ENCODE results near the gene DENND5B.

DNA sequence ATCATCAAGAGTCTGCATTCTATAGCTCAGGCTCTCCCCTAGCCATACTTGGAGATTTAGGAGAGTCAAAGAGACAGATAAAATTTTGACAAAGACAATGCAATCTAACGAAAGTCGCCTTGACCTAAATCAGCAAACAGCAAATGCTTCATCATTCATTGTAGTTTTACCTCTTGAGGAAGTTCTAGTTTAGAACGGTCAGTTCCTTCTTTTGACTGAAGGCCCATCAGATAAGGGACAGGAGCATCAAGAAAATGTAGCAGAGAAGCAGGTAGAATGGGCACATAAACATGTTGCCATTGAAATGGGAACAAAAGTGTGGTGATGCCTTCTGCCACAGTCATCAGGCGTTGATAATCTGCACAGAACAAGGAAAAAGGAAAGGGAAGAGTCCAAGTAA is 130.9 kb downstream of the DENND5B start:
- TF ChIP-seq POLR2A (IDR thresholded peaks at IDR 0.05) = no peak
- TF ChIP-seq, protein P1, sequence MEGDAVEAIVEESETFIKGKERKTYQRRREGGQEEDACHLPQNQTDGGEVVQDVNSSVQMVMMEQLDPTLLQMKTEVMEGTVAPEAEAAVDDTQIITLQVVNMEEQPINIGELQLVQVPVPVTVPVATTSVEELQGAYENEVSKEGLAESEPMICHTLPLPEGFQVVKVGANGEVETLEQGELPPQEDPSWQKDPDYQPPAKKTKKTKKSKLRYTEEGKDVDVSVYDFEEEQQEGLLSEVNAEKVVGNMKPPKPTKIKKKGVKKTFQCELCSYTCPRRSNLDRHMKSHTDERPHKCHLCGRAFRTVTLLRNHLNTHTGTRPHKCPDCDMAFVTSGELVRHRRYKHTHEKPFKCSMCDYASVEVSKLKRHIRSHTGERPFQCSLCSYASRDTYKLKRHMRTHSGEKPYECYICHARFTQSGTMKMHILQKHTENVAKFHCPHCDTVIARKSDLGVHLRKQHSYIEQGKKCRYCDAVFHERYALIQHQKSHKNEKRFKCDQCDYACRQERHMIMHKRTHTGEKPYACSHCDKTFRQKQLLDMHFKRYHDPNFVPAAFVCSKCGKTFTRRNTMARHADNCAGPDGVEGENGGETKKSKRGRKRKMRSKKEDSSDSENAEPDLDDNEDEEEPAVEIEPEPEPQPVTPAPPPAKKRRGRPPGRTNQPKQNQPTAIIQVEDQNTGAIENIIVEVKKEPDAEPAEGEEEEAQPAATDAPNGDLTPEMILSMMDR (IDR thresholded peaks at IDR 0.05 in 8 of 11, conservative IDR thresholded peaks at IDR 0.05 in 3 of 11) = no peak
